T-helper 22 cell (primary cell): ENCODE measurements around the gene CNBD2.
A peak's percentile ranks its signal among the peaks of the same experiment; 100 is the strongest.
"Not testable (repeated sequence)": the region's sequence is repeated elsewhere in the genome, so short reads cannot be mapped to it uniquely, and the experiment has no call there.

Experiments used
- DNase-seq: peaks from one replicate; pipeline ENCODE4 v3.0.0-alpha.2; 2020; ENCODE audit warnings: low read depth

Gene CNBD2

DNA sequence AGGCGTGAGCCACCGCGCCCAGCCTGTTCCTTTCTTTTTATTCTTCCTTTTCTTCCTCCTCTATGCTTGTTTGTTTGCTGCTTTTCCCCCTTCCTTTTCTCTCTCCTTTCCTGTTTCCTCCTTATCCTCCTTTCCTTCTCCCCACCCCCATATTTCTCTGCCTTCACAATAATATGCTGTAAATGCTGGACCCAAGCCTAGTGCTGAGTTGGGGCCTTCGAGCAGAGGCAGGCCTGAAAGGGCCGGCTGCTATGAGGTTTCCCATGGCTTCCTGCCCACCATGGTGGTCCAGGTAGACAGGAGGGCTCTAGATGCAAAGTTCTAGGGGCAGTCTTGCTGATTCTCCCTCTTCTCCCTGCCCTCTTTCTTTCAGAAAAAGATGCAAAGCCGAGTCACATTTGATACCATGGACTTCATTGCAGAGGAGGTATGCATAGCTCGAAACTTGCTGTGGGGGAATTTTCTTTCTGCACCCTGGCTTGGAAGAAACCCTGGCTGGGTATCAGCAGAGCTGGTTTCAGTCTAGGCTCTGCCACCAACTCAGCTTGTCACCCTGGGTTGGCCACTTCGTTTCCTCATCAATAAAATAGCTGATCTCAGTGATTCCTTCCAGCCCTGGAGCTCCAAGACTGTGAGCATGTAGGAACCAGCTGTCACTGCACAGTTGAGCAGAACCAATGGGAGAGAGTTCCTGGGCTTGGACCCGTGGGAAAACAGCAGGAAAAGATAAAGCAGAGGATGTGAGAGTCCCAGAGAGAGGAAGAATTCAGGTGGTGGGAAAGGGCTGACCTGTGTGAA lies 7.4 kb downstream of the CNBD2 start:
- no peak for DNase-seq

DNA sequence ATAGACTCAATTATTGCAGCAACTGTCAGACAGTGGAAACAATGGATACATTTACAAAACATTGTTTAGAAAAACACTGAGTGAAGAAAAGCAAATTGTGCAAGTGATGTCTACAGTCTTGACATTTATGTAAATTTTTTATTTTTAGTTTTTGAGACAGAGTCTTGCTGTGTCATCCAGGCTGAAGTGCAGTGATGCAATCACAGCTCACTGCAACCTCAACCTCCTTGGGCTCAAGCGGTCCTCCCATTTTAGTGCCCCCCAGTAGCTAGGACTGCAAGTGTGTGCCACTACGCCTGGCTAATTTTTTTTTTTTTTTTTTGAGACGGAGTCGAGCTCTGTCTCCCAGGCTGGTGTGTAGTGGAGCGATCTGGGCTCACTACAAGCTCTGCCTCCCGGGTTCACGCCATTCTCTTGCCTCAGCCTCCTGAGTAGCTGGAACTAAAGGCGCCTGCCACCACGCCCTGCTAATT lies 9.7 kb downstream of the CNBD2 start:
- DNase-seq = no peak

DNA sequence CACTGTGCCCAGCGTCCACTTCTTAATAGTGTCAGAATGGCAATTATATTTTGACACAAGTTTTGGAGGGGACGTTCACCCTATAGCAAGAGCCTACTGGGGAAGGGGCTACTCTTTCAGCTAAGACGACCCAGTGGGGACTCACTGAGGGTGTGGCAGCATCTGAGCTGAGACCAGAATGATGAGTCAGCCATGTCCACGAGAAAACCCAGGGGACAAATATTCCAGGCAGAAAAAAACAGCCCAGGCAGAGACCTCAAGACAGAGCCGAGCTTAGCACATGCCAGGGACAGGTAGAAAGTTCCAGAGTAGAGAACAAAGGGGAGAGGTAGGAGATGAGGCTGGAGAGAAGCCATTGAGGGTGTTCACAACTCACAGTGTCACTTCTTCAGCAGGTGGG lies 11.2 kb downstream of the CNBD2 start:
- no peak for DNase-seq

DNA sequence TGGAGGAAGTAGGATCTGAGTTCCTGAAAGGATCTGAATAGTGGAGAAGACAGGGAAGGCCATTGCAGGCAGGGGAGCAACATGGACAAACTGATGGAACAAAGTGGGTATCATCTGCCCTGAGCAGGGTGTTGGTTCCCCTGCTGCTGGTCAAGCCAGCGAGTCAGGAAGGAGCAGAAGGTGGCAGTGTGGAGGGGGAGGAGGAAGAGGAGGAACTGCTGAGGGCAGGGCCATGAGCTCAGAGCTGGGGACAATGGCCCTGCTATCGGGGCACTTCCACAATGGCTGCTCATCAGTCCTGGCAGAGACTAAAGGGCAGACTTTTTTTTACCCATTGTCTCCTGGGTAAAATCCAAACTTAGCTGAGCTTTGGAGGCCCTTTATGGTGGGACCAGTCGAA lies 13.6 kb downstream of the CNBD2 start:
- DNase-seq = no peak

DNA sequence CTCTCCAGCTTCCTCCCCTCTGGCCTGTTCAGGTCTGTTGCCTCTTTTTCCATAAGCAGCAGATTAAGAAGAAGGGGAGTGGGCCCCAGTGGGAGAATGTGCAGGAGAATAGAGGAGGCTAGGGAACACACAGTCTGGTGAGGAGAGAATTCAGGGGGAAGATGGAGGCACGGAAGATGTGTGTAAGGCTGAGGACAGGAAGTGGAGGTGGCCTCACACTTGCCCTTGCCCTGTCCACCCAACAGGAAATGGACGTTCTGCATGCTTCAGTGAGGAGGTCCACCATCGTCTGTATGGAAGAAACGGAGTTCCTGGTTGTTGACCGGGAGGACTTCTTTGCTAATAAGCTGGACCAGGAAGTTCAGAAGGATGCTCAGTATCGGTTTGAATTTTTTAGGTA lies 16.0 kb downstream of the CNBD2 start:
- DNase-seq = no peak

DNA sequence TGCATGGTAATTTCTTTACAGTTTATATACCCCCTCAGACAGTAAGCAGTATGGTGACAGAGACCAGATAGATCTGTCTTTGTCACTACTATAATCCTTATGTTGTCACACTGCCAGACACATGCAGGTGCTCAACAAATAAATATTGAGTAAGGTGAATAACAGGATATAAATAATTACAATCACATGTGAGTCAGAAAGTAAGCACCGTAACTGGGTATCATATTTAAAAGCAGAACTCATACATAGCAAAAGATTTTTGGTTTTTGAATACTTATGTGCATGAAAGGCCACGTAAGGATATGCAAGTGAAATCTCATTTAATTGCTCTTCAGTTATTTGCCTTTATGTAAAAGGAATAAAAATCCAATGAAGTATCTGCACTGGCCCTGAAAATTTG lies 17.4 kb downstream of the CNBD2 start:
- no peak for DNase-seq

DNA sequence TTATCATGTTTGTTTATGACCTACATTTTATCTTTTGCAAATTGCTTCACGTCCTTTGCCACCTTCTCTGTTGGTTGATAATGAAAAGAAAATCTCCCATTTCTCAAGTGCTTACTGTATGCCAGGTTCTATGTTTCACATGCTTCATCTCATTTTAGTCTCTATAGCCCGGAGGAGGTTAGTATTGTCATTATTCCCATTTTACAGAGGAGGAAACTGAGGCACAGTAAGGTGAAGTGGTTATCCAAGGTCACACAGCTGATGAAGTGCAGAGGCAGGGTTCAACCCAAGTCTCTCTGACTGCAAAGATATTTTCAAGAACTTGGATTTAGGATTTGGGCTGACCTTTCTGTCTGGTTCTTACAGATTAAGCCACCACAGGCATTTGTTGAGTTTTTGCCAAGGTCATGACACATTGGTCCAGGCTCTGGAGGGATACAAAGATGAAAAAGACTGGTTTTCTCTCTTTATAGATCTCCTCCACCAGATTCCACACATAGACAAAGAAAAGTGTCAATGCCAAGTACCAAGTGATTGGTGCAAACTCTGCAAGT lies 20.6 kb downstream of the CNBD2 start:
- DNase-seq = no peak

DNA sequence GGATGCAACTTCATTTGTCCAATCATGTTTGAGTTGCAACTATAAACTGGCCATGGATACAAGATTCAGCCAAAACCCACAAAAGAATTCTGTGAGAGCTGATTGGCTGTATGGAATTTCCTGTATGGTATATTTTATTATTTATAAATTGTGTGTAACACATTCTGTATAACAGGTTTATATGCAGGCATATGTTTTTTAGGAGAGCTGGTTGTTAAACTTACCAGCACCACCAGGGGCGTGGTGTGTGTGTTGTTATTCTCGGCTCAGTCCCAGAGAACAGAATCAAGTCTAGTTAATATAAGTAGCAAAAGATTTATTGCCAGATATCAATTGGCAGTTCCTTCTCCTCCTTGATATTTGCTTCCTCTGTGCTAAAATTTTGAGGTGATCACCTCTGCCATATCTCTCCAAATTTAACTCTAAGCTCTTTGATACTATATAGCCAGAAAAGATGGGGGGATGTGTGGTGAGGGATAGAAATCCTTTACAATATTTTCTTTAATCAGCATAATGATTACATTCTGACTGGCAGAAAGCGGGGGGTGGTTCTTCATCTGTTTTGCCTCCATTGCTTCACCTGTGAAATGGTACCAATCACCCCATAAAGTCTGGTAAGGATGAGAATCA lies 22.9 kb downstream of the CNBD2 start:
- DNase-seq = no peak

DNA sequence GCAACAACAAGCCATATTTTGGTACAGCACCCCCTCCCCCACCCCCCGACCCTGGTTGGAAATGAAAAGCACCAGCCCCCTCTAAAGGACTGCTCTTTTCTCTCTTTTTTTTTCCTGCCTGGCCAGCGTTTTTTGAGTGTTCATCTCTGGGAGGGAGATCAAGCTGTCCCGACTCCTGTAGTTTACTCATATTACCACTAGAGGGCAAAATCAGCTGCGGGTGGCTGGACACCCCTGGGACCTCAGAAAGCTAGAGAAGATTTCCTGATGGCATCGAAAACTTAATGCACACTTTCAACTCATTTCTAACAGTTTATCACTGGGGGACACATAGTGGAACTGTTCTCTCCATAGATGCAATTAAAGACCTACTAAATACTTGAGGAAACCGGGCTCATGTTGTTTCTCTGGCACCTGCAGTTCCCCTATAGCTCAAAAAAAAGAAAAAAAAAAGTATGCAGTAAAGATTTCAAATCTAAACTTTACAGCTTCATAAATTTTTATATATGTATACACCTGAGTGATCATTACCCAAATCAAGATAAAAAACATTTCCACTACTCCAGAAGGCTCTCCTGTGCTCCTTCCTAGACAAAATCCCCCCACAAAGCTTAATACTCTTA lies 24.4 kb downstream of the CNBD2 start:
- peak; percentile 7 for DNase-seq

DNA sequence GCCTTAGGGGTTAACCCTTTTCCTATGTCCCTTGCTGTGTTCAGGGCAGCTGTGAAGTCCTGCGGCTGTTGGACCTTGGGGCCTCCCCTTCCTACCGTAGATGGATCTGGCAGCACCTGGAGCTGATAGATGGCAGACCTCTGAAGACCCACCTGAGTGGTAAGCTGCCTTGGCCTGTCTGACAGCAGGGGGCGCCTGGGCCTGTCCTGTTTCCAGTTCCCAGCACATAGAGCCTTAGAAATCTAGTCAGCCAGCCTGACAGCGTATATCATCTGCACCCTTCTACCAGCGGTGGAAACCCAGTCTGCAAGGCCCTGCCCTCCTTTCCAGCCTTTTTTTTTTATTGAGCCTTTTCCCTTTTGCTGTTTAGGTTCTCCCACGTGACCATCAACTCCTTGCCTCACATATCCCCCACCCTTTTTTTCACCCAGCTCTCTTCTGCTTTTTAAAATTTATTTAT lies 26.6 kb downstream of the CNBD2 start:
- peak; percentile 39 for DNase-seq

DNA sequence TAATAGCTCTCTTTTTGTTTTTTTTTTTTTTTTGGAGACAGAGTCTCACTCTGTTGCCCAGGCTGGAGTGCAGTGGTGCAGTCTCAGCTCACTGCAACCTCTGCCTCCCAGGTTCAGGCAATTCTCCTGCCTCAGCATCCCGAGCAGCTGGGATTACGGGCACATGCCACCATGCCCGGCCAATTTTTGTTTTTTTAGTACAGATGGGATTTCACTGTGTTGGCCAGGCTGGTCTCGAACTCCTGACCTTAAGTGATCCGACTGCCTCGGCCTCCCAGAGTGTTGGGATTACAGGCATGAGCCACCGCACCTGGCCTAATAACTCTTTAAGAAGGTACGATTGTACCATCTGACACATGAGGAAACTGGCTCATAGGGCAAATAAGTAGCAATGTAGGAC lies 28.1 kb downstream of the CNBD2 start:
- not testable (repeated sequence) for DNase-seq

DNA sequence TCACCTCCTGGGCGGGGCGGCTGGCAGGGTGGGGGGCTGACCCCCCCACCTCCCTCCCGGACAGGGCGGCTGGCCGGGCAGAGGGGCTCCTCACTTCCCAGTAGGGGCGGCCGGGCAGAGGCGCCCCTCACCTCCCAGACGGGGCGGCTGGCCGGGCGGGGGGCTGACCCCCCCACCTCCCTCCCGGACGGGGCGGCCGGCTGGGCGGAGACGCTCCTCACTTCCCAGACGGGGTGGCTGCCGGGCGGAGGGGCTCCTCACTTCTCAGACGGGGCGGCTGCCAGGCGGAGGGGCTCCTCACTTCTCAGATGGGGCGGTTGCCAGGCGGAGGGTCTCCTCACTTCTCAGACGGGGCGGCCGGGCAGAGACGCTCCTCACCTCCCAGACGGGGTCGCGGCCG lies 32.9 kb downstream of the CNBD2 start:
- DNase-seq = not testable (repeated sequence)

DNA sequence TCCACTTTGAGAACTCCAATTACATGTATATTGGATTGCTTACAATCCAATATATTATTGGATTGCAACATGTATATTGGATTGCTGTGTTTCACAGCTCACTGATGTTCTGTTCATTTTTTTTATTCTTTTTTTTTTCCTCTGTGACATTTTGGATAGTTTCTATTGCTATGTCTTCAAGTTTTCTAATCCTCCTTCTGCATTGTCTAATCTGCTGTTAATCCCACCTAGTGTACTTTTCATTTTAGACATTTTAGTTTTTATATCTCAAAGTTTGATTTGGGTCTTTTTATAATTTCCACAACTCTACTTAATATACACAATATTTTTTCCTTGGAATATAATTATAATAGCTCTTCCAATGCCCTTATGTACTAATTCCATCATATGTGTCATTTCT lies 34.5 kb downstream of the CNBD2 start:
- no peak for DNase-seq

DNA sequence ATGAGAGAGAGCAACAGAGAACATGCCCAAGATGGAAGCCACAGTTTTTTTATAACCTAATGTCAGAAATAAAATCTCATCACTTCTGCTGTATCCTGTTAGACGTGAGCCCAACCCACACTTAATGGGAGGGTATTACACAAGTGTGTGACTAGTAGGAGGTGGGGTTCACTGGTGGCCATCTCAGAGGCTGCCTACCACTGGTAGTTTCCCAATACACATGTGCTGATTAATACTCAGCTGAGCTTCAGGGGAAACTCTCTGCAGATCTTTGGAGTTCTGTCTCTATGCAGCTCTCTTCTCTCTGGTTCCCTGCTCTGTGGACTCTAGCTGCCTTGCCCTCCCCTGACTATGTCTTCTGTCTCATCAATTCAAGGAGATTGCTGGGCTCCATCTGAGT lies 35.7 kb downstream of the CNBD2 start:
- no peak for DNase-seq

DNA sequence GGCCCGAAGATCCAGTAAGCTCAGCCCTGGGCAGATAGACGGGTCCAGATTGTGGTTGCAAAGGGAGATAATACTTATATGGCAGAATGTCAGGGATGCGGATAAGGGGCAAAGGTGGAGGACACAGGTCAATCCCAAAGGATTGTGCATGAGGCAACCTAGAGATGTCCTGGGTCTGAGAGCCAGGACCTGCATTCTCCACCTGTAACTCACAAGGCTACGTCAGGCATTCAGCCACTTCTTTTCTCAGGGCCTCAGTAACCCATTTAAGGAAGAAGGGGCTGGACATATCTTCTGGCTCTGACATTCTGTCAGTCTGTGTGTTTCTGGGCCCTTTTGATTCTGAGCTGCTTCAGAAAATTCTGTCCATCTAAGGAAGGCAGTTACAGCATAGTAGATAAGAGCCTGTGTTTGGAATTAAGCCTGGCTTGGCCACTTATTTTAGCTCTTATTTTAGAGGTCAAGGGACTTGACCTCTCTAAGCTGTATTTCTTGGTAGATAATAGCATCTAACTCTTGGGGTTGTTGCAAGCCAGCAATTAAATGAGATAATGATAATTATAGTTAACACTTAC lies 40.2 kb downstream of the CNBD2 start:
- DNase-seq = no peak

DNA sequence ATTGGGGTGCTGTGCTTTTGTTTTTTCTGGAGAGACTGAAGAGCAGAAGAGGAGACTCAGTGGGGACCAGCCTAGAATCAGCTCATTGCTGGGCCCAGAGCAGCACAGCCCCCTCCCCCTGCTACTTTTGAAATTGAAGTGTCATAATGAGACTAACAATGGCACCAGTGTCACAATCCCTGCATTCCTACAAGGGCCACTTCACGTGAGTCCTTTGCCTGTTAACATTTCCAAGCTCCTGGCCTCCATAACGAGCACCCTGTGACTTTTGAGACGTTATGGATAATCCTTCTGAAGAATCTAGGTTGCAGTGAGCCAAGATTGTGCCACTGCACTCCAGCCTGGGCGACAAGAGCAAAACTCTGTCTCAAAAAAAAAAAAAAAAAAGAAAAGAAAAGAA lies 41.7 kb downstream of the CNBD2 start:
- no peak for DNase-seq

DNA sequence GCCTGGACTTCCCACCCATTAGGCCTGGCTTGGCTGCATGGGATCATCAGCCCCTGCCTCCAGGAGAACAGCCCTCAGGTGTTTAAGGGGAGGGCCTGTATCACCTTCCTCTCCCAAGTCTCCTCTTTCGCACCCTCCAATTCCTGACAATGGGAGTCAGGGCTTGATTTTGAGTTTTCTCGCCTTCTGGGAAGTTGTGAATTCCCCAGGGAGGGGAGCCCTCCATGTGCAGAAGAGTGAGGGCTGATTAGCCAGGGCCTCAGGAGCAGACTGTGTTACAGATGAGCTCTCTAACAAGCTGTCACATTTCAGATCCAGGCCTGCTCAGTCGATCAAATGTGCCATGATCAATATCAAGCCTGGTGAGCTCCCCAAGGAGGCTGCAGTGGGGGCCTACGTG lies 42.4 kb downstream of the CNBD2 start:
- no peak for DNase-seq

DNA sequence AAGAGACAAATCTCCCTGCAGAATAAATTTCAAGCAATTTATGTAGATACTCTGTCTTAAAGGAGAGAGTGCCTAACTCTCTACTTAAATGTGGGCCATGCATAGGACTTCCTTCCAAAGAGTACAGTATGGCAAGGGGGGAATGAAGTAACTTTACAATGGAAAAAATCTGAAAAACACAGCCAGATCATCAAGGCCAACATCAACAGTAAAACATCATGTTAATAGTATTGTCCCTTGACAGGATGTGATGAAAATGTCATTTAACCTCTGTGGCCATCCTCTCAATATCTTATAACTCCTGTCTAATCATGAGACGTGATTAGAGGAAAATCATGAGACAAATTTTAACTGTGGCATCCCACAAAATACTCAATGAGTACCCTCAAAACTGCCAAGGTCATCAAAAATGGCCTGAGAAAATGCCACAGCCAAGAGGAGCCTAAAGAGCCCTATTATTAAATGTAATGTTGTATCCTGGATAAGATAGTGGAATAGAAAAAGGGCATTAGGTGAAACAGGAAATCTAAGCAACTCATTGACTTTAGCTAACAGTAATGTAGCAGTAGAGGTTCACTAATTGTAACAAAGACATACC lies 47.5 kb downstream of the CNBD2 start:
- no peak for DNase-seq

DNA sequence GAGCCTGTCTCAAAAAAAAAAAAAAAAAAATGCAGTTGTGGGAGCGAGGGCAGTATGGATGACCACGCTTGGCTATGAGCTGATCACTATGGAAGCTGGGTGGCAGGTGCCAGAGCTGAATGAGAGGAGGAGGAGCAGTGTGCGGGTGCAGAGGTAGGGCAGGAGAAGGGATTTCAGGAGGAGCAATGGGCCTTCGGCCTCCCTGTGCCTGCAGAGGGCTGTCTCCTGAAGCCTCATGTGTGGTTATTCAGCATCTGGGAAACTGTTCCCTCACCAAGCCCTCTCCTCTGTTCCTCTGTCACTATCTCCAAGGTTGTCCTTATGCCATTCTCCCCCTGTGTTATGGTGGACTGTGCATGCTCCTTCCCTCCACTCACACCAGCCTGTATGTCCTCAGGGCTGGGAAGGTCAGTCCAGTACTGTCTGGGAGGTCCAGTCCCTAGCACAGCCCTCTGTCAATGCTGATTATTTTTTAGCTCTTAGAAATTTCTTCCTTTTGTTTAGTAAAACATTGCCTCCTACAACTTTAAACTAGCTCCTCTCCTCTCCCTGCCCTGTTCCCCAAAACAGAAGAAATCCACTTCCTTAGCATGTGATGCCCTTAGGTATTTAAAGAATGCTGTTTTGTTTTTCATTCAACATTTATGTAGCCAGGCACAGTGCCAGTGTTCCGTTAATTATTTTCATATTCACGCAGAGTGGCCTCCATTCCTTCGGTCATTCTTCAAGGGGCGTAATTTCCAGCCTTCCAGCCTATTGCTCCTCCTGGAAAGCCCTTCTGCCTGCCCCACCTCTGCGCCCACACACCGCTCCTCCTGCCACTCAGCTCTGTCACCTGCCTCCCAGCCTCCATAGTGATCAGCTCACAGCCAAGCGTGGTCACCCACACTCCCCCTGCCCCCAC lies 48.9 kb downstream of the CNBD2 start:
- DNase-seq = no peak

DNA sequence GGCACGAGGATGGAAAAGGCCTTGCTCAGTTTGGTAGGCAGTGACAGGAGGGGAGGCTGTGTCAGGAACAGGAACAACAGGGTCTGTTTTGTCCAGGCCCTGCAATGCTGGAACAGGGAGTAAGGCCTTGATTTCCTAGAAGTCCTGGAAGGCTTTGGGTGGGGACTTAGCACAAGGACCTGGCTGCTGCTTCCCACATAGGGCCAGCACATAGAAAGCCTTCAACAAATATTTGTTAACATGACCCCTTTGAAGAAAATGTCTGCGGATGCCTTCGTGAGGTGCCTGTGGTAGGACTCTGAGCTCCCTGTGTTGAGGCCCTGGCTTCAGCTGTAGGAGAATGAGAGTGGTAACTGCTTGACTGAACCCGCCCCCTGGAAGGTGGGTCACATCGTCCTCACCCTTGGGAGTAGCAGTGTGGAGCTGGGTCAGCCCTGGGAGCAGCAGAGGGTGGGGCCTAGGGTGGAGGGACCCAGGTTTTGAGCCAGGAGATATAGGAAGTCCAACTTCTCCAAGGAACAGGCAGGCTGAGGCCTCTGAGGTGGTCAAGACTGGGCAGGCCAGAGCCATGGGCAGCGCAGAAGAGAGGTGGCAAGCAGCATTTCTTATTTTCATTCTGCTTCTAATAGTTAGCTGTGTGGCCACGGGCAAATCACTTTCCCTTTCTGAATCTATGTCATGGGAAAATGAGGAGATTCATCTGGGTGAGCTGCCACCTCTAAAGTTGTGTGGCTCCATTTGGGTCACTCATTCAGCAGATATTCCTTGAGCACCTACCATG lies 50.0 kb downstream of the CNBD2 start:
- no peak for DNase-seq
